OCI-LY1 (cell line): ENCODE data around the gene GSE1.

Experiments used
- H2AFZ ChIP-seq: fragments of 200-600 bp; sonication (generic), shearing (Covaris generic); 2 replicates; pipeline ENCODE4 v1.6.0; 2014; ENCODE audit warnings: antibody characterized with exemption, mild to moderate bottlenecking, low read length
- H3F3A ChIP-seq: fragments of 200-600 bp; sonication (generic), shearing (Covaris generic); 2 replicates; pipeline ENCODE4 v1.6.0; 2014; ENCODE audit warnings: mild to moderate bottlenecking, antibody characterized with exemption, low read length, moderate library complexity; ENCODE audit not compliant: insufficient read depth
- H3K27ac ChIP-seq: fragments of 200-600 bp; sonication (generic); 2 replicates; pipeline ENCODE4 v1.5.1; 2014; ENCODE audit warnings: low read length, mixed run types, mild to moderate bottlenecking, low read depth; ENCODE audit not compliant: poor library complexity, severe bottlenecking
- H3K27me3 ChIP-seq: fragments of 200-600 bp; sonication (generic); 2 replicates; pipeline ENCODE4 v1.6.0; 2014; ENCODE audit warnings: antibody characterized with exemption, mild to moderate bottlenecking, low read length, moderate library complexity; ENCODE audit not compliant: insufficient read depth
- H3K36me3 ChIP-seq: fragments of 200-600 bp; sonication (generic); 2 replicates; pipeline ENCODE4 v1.6.1; 2014; ENCODE audit warnings: mild to moderate bottlenecking, antibody characterized with exemption, low read length, moderate library complexity, mixed read lengths; ENCODE audit not compliant: insufficient read depth
- H3K4me1 ChIP-seq: fragments of 200-600 bp; sonication (generic); 2 replicates; pipeline ENCODE4 v1.5.1; 2014; ENCODE audit warnings: mild to moderate bottlenecking, low read length, moderate library complexity; ENCODE audit not compliant: insufficient read depth, severe bottlenecking
- H3K4me2 ChIP-seq: fragments of 200-600 bp; sonication (generic), shearing (Covaris generic); 2 replicates; pipeline ENCODE4 v1.6.1; 2014; ENCODE audit warnings: low read length
- H3K4me3 ChIP-seq: fragments of 200-600 bp; sonication (generic); 2 replicates; pipeline ENCODE4 v1.5.1; 2014; ENCODE audit warnings: low read length, low read depth, mild to moderate bottlenecking, mixed read lengths; ENCODE audit not compliant: poor library complexity, severe bottlenecking
- H3K79me2 ChIP-seq: fragments of 200-600 bp; shearing (Covaris generic); 2 replicates; pipeline ENCODE4 v1.6.1; 2016; ENCODE audit warnings: mixed run types, low read length, mixed read lengths; ENCODE audit not compliant: insufficient read depth
- H3K9ac ChIP-seq: fragments of 200-600 bp; sonication (generic), shearing (Covaris generic); 2 replicates; pipeline ENCODE4 v1.6.1; 2014; ENCODE audit warnings: mild to moderate bottlenecking, low read length, mixed read lengths
- H3K9me2 ChIP-seq: fragments of 200-600 bp; sonication (generic), shearing (Covaris generic); 2 replicates; pipeline ENCODE4 v1.6.1; 2014; ENCODE audit warnings: low read depth, mild to moderate bottlenecking, low read length, mixed read lengths
- H3K9me3 ChIP-seq: fragments of 200-600 bp; shearing (Covaris generic); 2 replicates; pipeline ENCODE4 v1.6.1; 2014; ENCODE audit warnings: low read length, mixed read lengths
- H4K20me1 ChIP-seq: fragments of 200-600 bp; sonication (generic), shearing (Covaris generic); 2 replicates; pipeline ENCODE4 v1.6.0; 2016; ENCODE audit warnings: mild to moderate bottlenecking, low read length; ENCODE audit not compliant: insufficient read depth
- CTCF ChIP-seq: fragments of 200-600 bp; sonication (generic), shearing (Covaris generic); IDR thresholded peaks from 2 replicates; pipeline ENCODE4 v1.5.1; 2017; ENCODE audit warnings: mild to moderate bottlenecking, antibody characterized with exemption, low read length, moderate library complexity, mixed read lengths
- EZH2 ChIP-seq: fragments of 200-600 bp; sonication (generic), shearing (Covaris generic); IDR thresholded peaks from 2 replicates; pipeline ENCODE4 v1.8.0; 2017; ENCODE audit warnings: borderline replicate concordance, mixed run types, mild to moderate bottlenecking, antibody characterized with exemption, low read length, moderate library complexity, mixed read lengths

Gene GSE1

DNA sequence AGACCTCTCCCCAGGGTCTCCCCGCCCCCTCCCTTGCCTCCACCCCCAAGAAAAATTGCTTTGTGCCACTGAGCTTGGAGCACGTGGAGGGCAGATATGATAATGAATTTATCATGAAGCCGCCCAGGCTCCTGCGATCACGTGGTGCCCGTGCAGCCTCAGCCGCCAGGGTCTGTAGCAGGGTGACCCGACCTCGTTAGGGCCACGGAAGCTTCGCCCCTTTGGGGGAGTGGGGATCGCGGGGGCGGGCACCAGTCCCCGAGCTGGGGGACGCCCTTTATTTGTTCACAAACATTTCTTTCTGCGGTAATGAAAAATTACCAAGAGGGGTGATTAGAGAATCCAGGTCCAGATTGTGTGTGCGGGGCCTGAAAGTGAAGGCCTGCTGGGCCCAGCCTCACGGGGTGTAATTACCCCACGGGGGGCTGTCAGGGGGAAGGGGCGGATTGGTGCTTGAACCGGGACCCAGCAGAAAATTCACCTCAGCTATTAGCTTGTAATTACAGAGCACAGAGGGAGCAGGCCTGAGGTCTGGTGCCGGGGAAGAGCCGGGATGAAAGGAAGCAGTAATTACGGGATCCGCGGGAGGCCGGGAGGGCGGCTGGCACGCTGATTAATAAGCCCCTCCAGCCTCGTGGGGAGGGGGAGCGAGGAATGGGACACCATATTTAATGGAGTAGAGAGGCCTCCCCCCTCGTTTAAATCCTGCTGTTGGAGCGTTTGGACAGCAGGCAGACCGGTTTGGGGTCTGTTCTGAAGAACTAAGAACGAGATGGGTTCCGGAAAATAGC lies 13.3 kb downstream of the GSE1 start:
- Histone ChIP-seq H3K27me3 (no peaks in the 10 kb centered on the region), H3K4me3 (no peak overlapping the region), H3F3A (no peaks in the 10 kb centered on the region), H3K9me2 (no peaks in the 10 kb centered on the region), H3K4me2 (no peak overlapping the region), H3K9ac (no peak overlapping the region), H3K36me3 (peaks cover 28% of the 10 kb centered on the region), H3K79me2 (peaks cover 83% of the 10 kb centered on the region), H3K9me3 (no peaks in the 10 kb centered on the region; the same call in 1 of the 2 replicates), H2AFZ (no peak overlapping the region), H3K27ac (no peak overlapping the region), H3K4me1 (peaks cover 8% of the 10 kb centered on the region), H4K20me1 (no peaks in the 10 kb centered on the region)
- TF ChIP-seq CTCF (no peak), EZH2 (no peak)

DNA sequence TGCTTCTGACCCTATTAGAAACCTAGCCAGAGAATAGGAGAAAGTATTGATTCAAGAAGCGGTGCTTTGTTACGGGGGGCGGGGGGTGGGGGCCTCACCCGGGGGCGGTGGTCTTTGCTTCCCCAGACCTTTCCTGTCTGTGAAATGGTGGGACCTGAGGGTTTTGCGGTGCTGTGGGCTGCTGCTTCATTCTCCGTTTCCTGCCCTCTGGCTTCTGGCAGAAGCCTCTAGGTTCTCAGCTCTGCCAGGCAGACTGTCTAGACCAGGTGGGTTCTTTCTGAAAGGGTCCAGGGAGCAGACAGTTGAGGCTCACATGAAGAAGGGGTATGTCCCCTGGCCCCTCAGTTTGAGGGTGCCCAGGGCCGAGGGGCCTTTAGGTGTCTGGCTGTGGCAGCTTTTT lies 14.0 kb downstream of the GSE1 start:
- no peaks in the 10 kb centered on the region; the same call in 1 of the 2 replicates for H3K9me3 ChIP-seq
- peaks cover 8% of the 10 kb centered on the region for H3K4me1 ChIP-seq
- no peaks in the 10 kb centered on the region for H3K9me2 ChIP-seq
- peaks cover 28% of the 10 kb centered on the region for H3K36me3 ChIP-seq
- no peak overlapping the region for H3K9ac ChIP-seq
- no peak overlapping the region for H3K4me2 ChIP-seq
- no peak overlapping the region for H3K4me3 ChIP-seq
- no peaks in the 10 kb centered on the region for H4K20me1 ChIP-seq
- H3K79me2 ChIP-seq, result peaks cover 81% of the 10 kb centered on the region
- H3K27ac ChIP-seq, result no peak overlapping the region
- TF ChIP-seq EZH2 (no peak), CTCF (no peak)
- H3F3A ChIP-seq, result no peaks in the 10 kb centered on the region
- H3K27me3 ChIP-seq, result no peaks in the 10 kb centered on the region
- no peak overlapping the region for H2AFZ ChIP-seq

- Histone ChIP-seq H3K9ac (no peak overlapping the region), H3K27ac (no peak overlapping the region), H3K27me3 (no peaks in the 10 kb centered on the region), H3K9me2 (no peaks in the 10 kb centered on the region), H3K4me2 (no peak overlapping the region), H3K79me2 (peaks cover 79% of the 10 kb centered on the region), H3F3A (no peaks in the 10 kb centered on the region), H3K4me1 (peaks cover 10% of the 10 kb centered on the region), H3K9me3 (no peaks in the 10 kb centered on the region; the same call in 1 of the 2 replicates), H3K36me3 (peaks cover 28% of the 10 kb centered on the region), H2AFZ (no peak overlapping the region), H4K20me1 (no peaks in the 10 kb centered on the region), H3K4me3 (no peak overlapping the region)
- TF ChIP-seq EZH2 (no peak), CTCF (no peak)
Measured at GRCh38 chr16:85627526-85628264, 14.6 kb downstream of the GSE1 start.
